Psoas muscle (tissue), 8 donors: ENCODE data around the gene GNAT2. TPM values are rescaled to one million over a fixed set of nuclear protein-coding genes. Genes with fewer than 3 reads are reported as not detected.

Source experiments
- ATAC-seq, 4 donors: fragments of 200-7000 bp; cut with Tn5 transposase; one replicate each; pipeline ENCODE4 v1.9.1; 2020; ENCODE audit warnings: moderate library complexity in 3 of 4, mild to moderate bottlenecking in 2 of 4
- DNase-seq, 2 donors: peaks; one replicate each; pipeline ENCODE4 v3.0.0-alpha.2; 2020
- H3K27ac ChIP-seq: fragments of 200-600 bp; one replicate; pipeline ENCODE4 v1.8.0; 2022
- H3K27me3 ChIP-seq, 3 donors: fragments of 200-600 bp in 1 of 3; one replicate each; pipeline versions ENCODE4 v1.6.1 to v1.8.0; 2013 to 2022; ENCODE audit warnings: low read length in 2 of 3, mild to moderate bottlenecking in 2 of 3, moderate library complexity in 1 of 3; ENCODE audit not compliant: insufficient read depth in 3 of 3
- H3K36me3 ChIP-seq, 2 donors: fragments of 200-600 bp in 1 of 2; one replicate each; pipeline versions ENCODE4 v1.6.1 to v1.8.0; 2013 to 2022; ENCODE audit warnings: low read depth in 1 of 2, mild to moderate bottlenecking in 1 of 2, moderate library complexity in 1 of 2; ENCODE audit not compliant: insufficient read depth in 1 of 2
- H3K4me1 ChIP-seq: fragments of 200-600 bp; one replicate; pipeline ENCODE4 v1.8.0; 2022
- H3K4me3 ChIP-seq: fragments of 200-600 bp; one replicate; pipeline ENCODE4 v1.8.0; 2022; ENCODE audit warnings: mild to moderate bottlenecking
- H3K9me3 ChIP-seq: fragments of 200-600 bp; one replicate; pipeline ENCODE4 v1.8.0; 2022
- CTCF ChIP-seq: fragments of 200-600 bp; IDR thresholded peaks from one replicate; pipeline ENCODE4 v1.8.0; 2022; ENCODE audit warnings: antibody characterized with exemption
- WGBS, 3 donors: extraction: QIAGEN DNeasy Blood & Tissue Kit; methylation state at CpG; one replicate each; pipeline versions ENCODE4 v1.1.6 to v1.1.7; 2013; 5-methylcytosine and 5-hydroxymethylcytosine counted together
- intact Hi-C, 2 donors: fragments of 100-400 bp; cut with DNase I; formaldehyde crosslinking; loops; one replicate each; pipeline versions ENCODE4 v1.11.0 to v1.14.2; 2022
- polyA plus RNA-seq, 3 donors: library from polyadenylated mRNA; stranded (reverse); fragments of 200-250 nt; gene quantifications; one replicate each; pipeline ENCODE4 v1.2.3, GENCODE V29; 2013
- total RNA-seq, 4 donors: library from RNA; stranded (reverse); fragmentation: NEBNext Ultra II Directional in 2 of 4; extraction: Animal tissue kit (Norgen Biotek cat#: 25700) in 2 of 4; gene quantifications; one replicate each; pipeline versions ENCODE4 v1.2.1 to v1.2.4, GENCODE V29; 2021 to 2023
- donor health status: healthy with polysubstance abuse.
- donor health status: DM: no; HTN: no; CAD: no; lungs with moderate emphysema.
- donor health status: Bipolar disorder and iron deficiency.
- donor health status: healthy.
- donor health status: DM: yes; HTN: yes; CAD: no.
- donor health status: DM: no; HTN: no; CAD: no.
- donor health status: DM: no; HTN: no; CAD: no.
- donor health status: DM: yes; HTN: yes; CAD: no.

The GNAT2 gene
- total and polyA plus RNA-seq, 7 donors: 0.07 to 0.16 TPM; not detected in 5

- H3K27ac ChIP-seq: no peak overlapping the region
- TF ChIP-seq CTCF: no peak
- no peak overlapping the region for H3K4me3 ChIP-seq
- 82 to 87% (median 84%) methylated on average over 1 of the region's 1 CpG for WGBS, 3 donors
- intact Hi-C loops: no loop called here
- H3K4me1 ChIP-seq: no peaks in the 10 kb centered on the region
- no peaks in the 10 kb centered on the region for H3K9me3 ChIP-seq
- H3K27me3 ChIP-seq: no peaks in the 10 kb centered on the region
- ATAC-seq (no peak), DNase-seq (no peak)
- H3K36me3 ChIP-seq: peaks cover 0 to 98% of the 10 kb centered on the region in 2 donors
Observed at GRCh38 chr1:109584766-109585165, 34.6 kb downstream of the GNAT2 start.

- ATAC-seq (no peak), DNase-seq (no peak)
- WGBS, 3 donors: 85 to 92% (median 88%) methylated on average over 2 of the region's 2 CpGs
- no peaks in the 10 kb centered on the region for H3K9me3 ChIP-seq
- no peak overlapping the region for H3K4me3 ChIP-seq
- TF ChIP-seq CTCF: no peak
- no peaks in the 10 kb centered on the region for H3K27me3 ChIP-seq
- peaks cover 10% of the 10 kb centered on the region for H3K4me1 ChIP-seq
- H3K27ac ChIP-seq: no peak overlapping the region
- intact Hi-C loops: no loop called here
- H3K36me3 ChIP-seq: peaks cover 0 to 88% of the 10 kb centered on the region in 2 donors
Observed at GRCh38 chr1:109582021-109582420, 37.4 kb downstream of the GNAT2 start.

DNA sequence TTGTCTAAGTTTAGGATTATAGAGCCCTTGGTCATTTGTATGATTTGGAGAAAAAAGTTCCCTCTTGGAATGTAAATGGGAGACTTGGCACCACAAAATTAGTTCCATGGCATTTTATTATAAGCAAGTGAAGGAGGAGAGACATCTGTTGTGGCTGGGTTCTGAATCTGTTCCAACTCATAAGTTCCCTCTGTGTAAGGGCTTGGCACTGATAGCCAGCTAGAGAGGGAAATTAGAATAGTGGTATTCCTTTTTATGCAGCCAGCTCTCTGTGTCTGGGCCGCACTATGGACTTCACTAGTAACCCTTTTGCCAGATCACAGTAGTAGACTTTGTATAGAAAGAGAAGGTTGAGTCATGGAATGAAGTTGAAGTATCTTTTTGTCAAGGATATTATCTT lies 39.9 kb downstream of the GNAT2 start:
- ATAC-seq (peak in 3 of 4 donors; percentile 57 to 77 (median 66)), DNase-seq (no peak)
- Histone ChIP-seq H3K27me3 (no peaks in the 10 kb centered on the region), H3K36me3 (peaks cover 0 to 79% of the 10 kb centered on the region in 2 donors), H3K27ac (peak overlapping the region; percentile 36), H3K4me3 (no peak overlapping the region), H3K9me3 (no peaks in the 10 kb centered on the region), H3K4me1 (peaks cover 10% of the 10 kb centered on the region)
- WGBS, 3 donors: 22 to 45% (median 30%) methylated on average over 1 of the region's 1 CpG
- intact Hi-C loops: no loop called here
- no peak for TF ChIP-seq CTCF

- intact Hi-C loops: no loop called here
- peaks cover 0 to 79% of the 10 kb centered on the region in 2 donors for H3K36me3 ChIP-seq
- no peaks in the 10 kb centered on the region for H3K9me3 ChIP-seq
- no peak overlapping the region for H3K4me3 ChIP-seq
- H3K27ac ChIP-seq: peak overlapping the region; percentile 36
- H3K27me3 ChIP-seq: no peaks in the 10 kb centered on the region
- no peak for DNase-seq
- WGBS, 3 donors: 46 to 67% (median 48%) methylated on average over 3 of the region's 3 CpGs
- H3K4me1 ChIP-seq: peaks cover 10% of the 10 kb centered on the region
- no peak for TF ChIP-seq CTCF
- ATAC-seq: peak; percentile 51 to 83 (median 70)
Observed at GRCh38 chr1:109578947-109579443, 40.4 kb downstream of the GNAT2 start.

- Histone ChIP-seq H3K36me3 (peaks cover 0 to 37% of the 10 kb centered on the region in 2 donors), H3K27me3 (no peaks in the 10 kb centered on the region), H3K4me3 (no peak overlapping the region), H3K27ac (no peak overlapping the region), H3K4me1 (peaks cover 24% of the 10 kb centered on the region), H3K9me3 (no peaks in the 10 kb centered on the region)
- WGBS, 3 donors: 67 to 81% (median 77%) methylated on average over 2 of the region's 2 CpGs
- DNase-seq: no peak
- no peak for ATAC-seq
- intact Hi-C loops: no loop called here
- TF ChIP-seq CTCF: no peak
Observed at GRCh38 chr1:109573785-109574184, 45.6 kb downstream of the GNAT2 start.
